HPDE6-E6E7 (cell line): ENCODE results near the gene TRIM52.
"Not testable (repeated sequence)": the region's sequence is repeated elsewhere in the genome, so short reads cannot be mapped to it uniquely, and the experiment has no call there.

ENCODE experiments used
- DNase-seq: peaks from one replicate; pipeline ENCODE4 v3.0.0; 2011; ENCODE audit warnings: missing footprints; ENCODE audit errors: extremely low spot score

Gene TRIM52

GRCh38 chr5:181260720-181261319, at the start of gene TRIM52:
Gene TRIM52, minus strand, starts transcription at chr5:181261143. Its CDS starts 330 bp downstream, at chr5:181260813.
- peak; percentile 69 for DNase-seq

GRCh38 chr5:181287331-181287730, 26.4 kb upstream of the TRIM52 start:
- not testable (repeated sequence) for DNase-seq

- not testable (repeated sequence) for DNase-seq
Measured at GRCh38 chr5:181285962-181286705, 25.2 kb upstream of the TRIM52 start.

- not testable (repeated sequence) for DNase-seq
Measured at GRCh38 chr5:181283841-181284755, 23.2 kb upstream of the TRIM52 start.

GRCh38 chr5:181283347-181283746, 22.4 kb upstream of the TRIM52 start:
- no peak for DNase-seq

GRCh38 chr5:181282874-181283273, 21.9 kb upstream of the TRIM52 start:
- no peak for DNase-seq

GRCh38 chr5:181282415-181282814, 21.5 kb upstream of the TRIM52 start:
- DNase-seq, result not testable (repeated sequence)

GRCh38 chr5:181281984-181282316, 21.0 kb upstream of the TRIM52 start:
- DNase-seq, result no peak

GRCh38 chr5:181281077-181281983, 20.4 kb upstream of the TRIM52 start:
- no peak for DNase-seq

- DNase-seq, result no peak
Measured at GRCh38 chr5:181280251-181280762, 19.4 kb upstream of the TRIM52 start.

- DNase-seq, result not testable (repeated sequence)
Measured at GRCh38 chr5:181273433-181273744, 12.4 kb upstream of the TRIM52 start.

GRCh38 chr5:181271081-181271480, 10.1 kb upstream of the TRIM52 start:
- DNase-seq, result no peak

- DNase-seq, result not testable (repeated sequence)
Measured at GRCh38 chr5:181267907-181268306, 7.0 kb upstream of the TRIM52 start.

- not testable (repeated sequence) for DNase-seq
Measured at GRCh38 chr5:181267291-181267904, 6.5 kb upstream of the TRIM52 start.

- DNase-seq, result no peak
Measured at GRCh38 chr5:181265092-181265671, 4.2 kb upstream of the TRIM52 start.

GRCh38 chr5:181263633-181264032, 2.7 kb upstream of the TRIM52 start:
- no peak for DNase-seq

- DNase-seq, result no peak
Measured at GRCh38 chr5:181261320-181262049, 542 bp upstream of the TRIM52 start.

GRCh38 chr5:181259974-181260719, 796 bp downstream of the TRIM52 start:
- no peak for DNase-seq

- no peak for DNase-seq
Measured at GRCh38 chr5:181259283-181259682, 1.7 kb downstream of the TRIM52 start.
